ENCODE data around the gene SUDS3. TPM values are rescaled to one million over a fixed set of nuclear protein-coding genes. Genes with fewer than 3 reads are reported as not detected.

Gene SUDS3
- total RNA-seq, 6 experiments from 2014 or later: 9.7 to 15.9 (median 13.6) TPM

DNA sequence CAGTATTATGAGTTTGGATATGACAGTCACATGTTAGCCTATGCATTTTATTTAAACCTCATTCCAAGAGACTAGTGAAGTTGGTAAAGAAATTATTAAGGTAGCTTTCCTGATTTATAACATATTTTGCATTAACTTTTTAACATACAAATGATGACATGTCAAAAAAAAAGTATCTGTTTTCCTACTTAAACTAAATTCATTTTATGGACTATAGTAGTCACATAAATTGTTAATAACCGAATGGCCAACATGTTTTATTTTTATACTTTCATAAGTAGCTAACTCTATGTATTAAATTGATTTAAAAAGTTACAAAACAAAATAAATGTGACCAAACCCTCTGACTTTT is 18.4 kb upstream of the SUDS3 start:
- WGBS (ENCODE audit: insufficient coverage, low coverage, low lambda C conversion rate, missing lambda C conversion rate): 31% methylated on average over 1 of the region's 1 CpG
- Histone ChIP-seq H3K4me3 (no peak overlapping the region), H3K9me3 (no peaks in the 10 kb centered on the region), H3K27me3 (no peaks in the 10 kb centered on the region), H3K27ac (peak overlapping the region; percentile 3 to 75 (median 19)), H3K36me3 (no peaks in the 10 kb centered on the region), H3K4me1 (peaks cover 0 to 26% (median 5%) of the 10 kb centered on the region in 4 donors)
- intact Hi-C loops (cut with DNase I): no loop called here
- DNase-seq (no peak), ATAC-seq (no peak)
- TF ChIP-seq, protein P1, sequence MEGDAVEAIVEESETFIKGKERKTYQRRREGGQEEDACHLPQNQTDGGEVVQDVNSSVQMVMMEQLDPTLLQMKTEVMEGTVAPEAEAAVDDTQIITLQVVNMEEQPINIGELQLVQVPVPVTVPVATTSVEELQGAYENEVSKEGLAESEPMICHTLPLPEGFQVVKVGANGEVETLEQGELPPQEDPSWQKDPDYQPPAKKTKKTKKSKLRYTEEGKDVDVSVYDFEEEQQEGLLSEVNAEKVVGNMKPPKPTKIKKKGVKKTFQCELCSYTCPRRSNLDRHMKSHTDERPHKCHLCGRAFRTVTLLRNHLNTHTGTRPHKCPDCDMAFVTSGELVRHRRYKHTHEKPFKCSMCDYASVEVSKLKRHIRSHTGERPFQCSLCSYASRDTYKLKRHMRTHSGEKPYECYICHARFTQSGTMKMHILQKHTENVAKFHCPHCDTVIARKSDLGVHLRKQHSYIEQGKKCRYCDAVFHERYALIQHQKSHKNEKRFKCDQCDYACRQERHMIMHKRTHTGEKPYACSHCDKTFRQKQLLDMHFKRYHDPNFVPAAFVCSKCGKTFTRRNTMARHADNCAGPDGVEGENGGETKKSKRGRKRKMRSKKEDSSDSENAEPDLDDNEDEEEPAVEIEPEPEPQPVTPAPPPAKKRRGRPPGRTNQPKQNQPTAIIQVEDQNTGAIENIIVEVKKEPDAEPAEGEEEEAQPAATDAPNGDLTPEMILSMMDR (IDR thresholded peaks at IDR 0.05): no peak
- TF ChIP-seq POLR2A (IDR thresholded peaks at IDR 0.05): no peak

DNA sequence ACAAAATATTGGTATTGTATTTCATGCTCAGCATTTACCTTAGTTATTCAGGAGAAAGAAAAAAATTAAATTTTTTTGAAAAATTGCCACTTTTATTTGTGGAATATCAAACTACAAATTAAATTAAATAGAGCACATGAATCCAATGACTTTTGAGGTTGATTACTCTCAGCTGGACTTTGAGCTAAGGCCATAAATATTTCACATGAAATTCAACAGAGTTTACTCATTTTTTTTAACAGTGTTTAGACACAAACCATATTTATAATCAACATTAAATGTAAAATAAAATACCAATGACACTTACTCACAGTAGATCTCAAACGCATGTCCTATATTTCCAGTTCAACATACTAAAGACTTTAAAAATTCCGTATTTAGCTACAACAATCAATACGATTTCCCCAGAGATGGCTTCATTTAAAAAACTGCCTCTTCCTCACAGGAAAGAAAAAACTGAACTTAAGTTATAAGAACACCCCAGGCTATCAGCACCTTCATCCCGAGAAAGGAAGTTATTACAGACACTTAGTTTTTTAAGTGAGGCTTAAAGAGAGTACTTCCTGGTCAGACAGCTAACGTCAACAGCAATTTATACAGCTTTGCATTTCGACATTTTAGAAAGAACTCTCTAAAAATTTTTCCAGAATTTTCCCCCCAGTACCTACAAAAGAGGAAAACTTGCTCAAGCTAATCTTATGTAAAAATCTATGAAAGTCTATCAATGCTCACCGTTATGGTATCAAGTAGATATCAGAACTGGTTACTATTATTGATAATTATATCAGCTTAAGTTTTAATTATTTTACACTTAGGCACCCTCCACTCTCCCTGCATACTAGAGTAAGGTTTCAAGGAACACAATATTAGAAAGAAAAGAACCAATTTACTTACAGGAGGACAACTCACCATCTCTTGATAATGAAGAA is 17.5 kb upstream of the SUDS3 start:
- Histone ChIP-seq H3K4me1 (peaks cover 0 to 26% (median 5%) of the 10 kb centered on the region in 4 donors), H3K4me3 (peak overlapping the region in 1 of 3 donors; percentile 2), H3K27me3 (no peaks in the 10 kb centered on the region), H3K36me3 (no peaks in the 10 kb centered on the region), H3K9me3 (no peaks in the 10 kb centered on the region), H3K27ac (peak overlapping the region; percentile 3 to 75 (median 19))
- WGBS (ENCODE audit: insufficient coverage, low coverage, low lambda C conversion rate, missing lambda C conversion rate): 16% methylated on average over 7 of the region's 7 CpGs
- peak in 3 of 4 donors; percentile 25 to 54 (median 45) for ATAC-seq
- DNase-seq: no peak
- intact Hi-C loops (cut with DNase I): no loop called here
- no peak for TF ChIP-seq POLR2A (IDR thresholded peaks at IDR 0.05)
- TF ChIP-seq, protein P1 (IDR thresholded peaks at IDR 0.05): no peak

DNA sequence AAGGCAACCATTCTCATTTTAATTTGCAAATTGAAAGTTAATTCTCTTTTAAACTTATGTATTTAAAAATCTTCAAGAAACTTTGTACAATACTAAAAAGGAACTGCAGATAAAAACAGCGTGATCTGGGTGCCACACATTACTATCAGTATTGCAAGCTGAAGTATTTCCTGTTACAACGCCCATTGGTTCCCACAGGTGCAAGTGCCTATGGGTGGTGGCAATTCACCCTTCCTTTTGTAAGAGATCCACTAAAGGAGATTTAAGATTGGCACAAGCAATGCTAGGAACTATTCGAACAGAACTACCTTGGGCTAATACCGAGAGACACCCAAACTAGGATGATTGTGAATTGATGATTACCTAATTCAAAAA is 16.8 kb upstream of the SUDS3 start:
- intact Hi-C loops (cut with DNase I): no loop called here
- Histone ChIP-seq H3K9me3 (no peaks in the 10 kb centered on the region), H3K27me3 (no peaks in the 10 kb centered on the region), H3K4me1 (peaks cover 0 to 26% (median 5%) of the 10 kb centered on the region in 4 donors), H3K36me3 (no peaks in the 10 kb centered on the region), H3K4me3 (no peak overlapping the region), H3K27ac (peak overlapping the region; percentile 3 to 75 (median 19))
- WGBS (ENCODE audit: insufficient coverage, low coverage, low lambda C conversion rate, missing lambda C conversion rate): 56% methylated on average over 4 of the region's 4 CpGs
- TF ChIP-seq POLR2A (IDR thresholded peaks at IDR 0.05): no peak
- TF ChIP-seq, protein P1 (IDR thresholded peaks at IDR 0.05): no peak
- no peak for ATAC-seq
- DNase-seq: no peak

DNA sequence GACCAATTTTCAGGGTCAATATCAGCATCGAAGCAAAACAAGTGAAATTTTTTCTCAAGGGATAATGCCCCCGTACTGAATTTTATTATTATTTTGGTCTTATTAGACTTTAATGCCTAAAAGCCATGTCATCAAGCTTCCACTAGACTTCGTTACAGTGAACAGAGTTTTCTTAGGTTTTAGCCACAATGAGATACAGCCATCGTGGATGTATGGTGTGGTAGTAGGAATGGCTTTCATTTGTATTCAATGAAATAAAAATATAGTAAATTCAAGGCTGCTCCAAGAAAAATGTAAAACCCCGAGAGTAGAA is 15.3 kb upstream of the SUDS3 start:
- H3K4me1 ChIP-seq: peaks cover 0 to 24% (median 5%) of the 10 kb centered on the region in 4 donors
- no peak for ATAC-seq
- DNase-seq: no peak
- H3K9me3 ChIP-seq: no peaks in the 10 kb centered on the region
- H3K27ac ChIP-seq: no peak overlapping the region
- WGBS (ENCODE audit: insufficient coverage, low coverage, low lambda C conversion rate, missing lambda C conversion rate): 85% methylated on average over 5 of the region's 5 CpGs
- H3K27me3 ChIP-seq: no peaks in the 10 kb centered on the region
- no peak overlapping the region for H3K4me3 ChIP-seq
- intact Hi-C loops (cut with DNase I): no loop called here
- TF ChIP-seq, protein P1 (IDR thresholded peaks at IDR 0.05): no peak
- TF ChIP-seq POLR2A (IDR thresholded peaks at IDR 0.05): no peak
- no peaks in the 10 kb centered on the region for H3K36me3 ChIP-seq

All from right lobe of liver (tissue), 6 donors.